GM21786 (cell line): ENCODE results near the gene PEX14.
A peak's percentile ranks its signal among the peaks of the same experiment; 100 is the strongest.
"Not testable (repeated sequence)": the region's sequence is repeated elsewhere in the genome, so short reads cannot be mapped to it uniquely, and the experiment has no call there.

Source experiments
- ATAC-seq: cut with Tn5 transposase; IDR thresholded peaks from one replicate; pipeline ENCODE4 v1.9.1; 2021; ENCODE audit not compliant: unreplicated experiment

Gene PEX14

DNA sequence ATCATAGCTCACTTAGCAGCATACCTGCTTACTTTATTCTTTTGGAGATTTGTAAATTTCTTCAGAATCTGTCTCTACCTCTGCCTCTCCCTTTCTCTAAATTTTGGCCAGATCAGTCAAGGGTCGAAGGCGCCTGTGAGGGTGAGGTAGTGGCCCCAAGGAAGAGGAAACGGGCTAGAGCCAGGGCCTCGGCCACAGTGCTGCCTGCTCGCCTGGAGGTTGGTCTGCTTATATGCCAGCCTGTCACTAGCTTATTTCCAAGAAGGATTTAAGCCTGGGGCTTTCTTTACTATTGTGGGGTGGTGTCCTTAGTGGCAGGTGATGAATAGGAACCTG lies 19.6 kb downstream of the PEX14 start:
- no peak for ATAC-seq

DNA sequence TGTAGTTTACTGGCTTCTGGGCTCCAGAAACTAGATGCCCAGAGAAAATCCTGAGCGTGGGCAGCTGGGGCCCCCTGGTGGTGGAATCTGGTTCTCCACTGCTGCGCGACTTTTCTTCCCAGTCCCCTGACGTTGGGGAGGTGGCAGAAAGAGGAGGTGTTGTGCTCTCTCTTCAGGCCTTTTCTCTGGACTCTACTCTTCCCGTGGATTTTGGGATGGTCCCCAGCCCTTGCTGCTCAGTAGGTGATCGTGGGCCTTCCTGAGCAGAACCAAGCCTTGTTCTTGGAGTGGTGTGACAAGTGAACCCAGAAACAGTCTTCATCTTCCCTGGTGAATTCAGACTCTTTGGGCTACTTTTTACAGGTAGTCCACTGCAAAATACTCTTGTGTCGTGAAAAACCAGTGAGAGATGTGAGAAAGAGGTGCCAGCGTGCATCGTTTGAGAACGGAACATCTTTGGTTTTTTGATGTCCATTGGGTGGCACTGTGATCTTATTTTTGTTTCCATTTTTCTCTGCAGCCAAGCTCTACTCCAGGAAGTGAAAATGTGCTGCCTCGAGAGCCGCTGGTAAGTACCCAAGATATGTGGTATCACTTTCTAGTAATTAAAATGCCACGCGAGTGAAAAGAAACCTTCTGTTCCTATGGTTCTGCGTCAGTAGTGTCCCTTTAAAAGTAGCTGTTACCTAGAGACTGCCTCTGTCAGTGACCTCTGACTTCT lies 20.2 kb downstream of the PEX14 start:
- ATAC-seq = peak; percentile 84

DNA sequence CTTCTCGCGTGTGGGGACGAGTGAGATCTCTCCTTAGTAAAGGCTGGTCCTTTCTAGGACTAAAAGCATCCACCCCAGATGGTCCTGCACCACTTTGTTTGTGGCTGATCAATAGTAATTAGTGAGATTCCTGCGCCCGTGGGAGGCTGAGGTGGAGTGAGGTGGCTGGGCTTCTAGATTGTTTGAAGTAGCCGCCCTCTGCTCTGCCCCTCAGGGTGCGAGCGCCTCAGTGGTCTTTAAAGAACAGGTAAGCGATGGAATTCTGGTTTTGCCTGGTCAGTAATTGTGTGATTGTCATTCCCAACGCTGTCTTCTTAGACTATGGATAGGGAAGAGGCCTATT lies 20.7 kb downstream of the PEX14 start:
- ATAC-seq = no peak

DNA sequence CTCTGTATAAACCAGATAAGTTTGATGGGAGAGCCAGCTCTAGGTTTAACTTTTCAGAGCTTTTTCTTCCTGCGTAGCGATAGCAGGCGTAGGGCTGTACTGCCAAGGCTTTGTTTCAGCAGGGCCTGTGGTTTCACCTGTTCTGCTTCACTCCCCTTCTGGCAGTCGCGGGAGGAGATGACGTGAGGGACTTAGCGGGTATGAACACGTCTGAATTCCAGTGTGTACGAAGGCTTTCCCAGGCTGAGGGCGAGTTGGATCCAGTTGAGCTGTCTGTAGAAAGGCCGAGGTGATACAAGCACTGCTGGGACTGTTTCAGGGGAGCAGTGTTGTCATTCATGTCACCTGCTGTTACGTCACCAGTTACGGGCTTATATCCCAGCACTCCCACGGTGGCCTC lies 21.2 kb downstream of the PEX14 start:
- ATAC-seq = no peak

DNA sequence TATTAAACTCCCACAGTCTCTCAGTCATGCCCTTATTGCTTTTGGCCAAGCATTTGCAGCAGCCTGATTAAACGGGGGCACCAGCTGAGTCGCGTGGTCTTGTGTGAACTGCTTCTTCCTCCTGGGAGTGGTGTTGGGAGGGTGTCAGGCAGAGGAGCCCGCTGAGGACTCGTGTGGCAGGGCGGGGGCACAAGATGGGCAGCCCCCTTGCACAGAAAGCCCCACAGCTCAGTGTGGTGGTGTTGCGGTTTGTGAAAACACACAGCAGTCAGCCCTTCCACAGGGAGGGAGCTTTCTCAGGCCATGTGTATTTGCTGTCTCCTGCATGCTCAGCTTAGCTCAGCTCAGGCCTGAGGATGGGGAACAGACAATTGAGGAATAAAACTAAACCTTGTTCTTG lies 22.4 kb downstream of the PEX14 start:
- ATAC-seq = no peak

DNA sequence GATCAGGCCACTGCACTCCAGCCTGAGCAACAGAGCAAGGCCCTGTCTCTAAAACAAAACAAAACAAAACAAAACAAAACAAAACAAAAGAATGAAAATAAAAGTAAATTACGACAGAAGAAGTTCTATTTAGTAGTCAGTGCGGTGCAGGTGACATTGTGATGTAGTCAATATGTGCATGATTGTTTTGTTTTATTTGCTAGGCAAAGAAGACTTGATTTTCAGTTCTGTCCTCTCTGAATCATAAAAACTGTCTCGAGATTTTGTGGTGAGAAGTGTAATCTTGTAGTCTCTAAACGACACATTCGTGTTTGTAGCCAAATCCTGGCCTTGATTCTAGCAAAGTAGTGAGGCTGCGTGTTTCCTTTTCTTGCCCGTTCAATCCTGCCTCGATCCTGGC lies 23.5 kb downstream of the PEX14 start:
- ATAC-seq = no peak

DNA sequence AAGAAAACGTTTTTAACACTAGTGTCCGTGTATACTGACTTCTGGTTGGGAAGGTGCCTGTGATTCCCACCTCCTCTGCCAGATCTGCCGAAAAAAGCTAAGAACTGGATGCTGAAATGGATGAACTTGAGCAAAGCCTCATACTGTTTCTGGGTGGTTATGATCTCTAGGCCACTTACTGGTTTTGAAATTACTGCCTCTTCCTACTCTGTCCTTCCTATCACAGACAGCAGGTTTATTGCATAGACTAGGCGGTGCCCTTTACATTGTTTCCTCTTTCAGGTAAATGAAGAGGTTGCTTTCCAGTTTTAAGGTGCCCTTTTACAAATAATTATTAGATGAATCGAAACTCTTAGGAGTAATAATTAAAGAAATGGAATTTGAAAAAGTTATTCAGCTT lies 27.5 kb downstream of the PEX14 start:
- ATAC-seq = no peak

DNA sequence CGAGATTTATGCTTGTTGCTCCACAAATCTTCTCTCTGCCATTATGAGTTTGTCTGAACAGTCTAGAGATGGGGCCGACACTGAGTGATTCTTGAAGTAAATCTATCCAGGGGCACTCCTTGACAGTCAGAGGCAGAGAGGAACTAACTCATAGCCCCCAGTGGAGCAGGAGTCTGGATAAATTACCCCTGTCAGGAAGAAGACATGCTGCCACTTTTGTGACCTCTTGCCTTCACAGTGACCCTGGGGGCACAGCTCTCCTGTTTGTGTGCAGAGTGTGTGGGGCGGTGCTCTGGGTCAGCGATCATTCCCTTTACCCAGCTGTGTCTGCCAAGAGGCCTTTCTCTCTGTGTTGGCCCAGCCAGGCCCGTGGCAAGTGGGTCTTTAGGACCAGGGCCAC lies 29.5 kb downstream of the PEX14 start:
- no peak for ATAC-seq

DNA sequence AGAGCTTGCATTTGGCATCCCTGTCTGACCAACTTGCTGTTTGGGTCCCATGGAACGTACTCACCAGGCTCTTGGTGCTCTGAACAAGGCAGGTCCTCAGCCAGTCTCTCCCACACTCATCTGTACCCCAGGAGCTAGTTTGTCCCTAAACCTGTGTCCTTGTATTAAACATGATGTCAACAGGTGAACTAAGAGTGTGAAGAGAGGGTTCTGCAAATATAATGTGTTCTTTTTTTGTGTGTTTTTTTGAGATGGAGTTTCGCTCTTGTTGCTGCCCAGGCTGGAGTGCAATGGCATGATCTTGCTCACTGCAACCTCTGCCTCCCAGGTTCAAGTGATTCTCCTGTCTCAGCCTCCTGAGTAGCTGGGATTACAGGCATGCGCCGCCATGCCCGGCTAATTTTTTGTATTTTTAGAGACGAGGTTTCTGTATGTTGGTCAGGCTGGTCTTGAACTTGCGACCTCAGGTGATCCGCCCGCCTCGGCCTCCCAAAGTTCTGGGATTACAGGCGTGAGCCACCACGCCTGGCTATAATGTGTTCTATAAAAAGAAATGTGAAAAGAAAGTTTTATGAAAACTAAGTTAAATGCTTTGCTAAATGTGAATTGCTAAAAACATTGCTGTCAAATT lies 31.4 kb downstream of the PEX14 start:
- ATAC-seq = not testable (repeated sequence)

DNA sequence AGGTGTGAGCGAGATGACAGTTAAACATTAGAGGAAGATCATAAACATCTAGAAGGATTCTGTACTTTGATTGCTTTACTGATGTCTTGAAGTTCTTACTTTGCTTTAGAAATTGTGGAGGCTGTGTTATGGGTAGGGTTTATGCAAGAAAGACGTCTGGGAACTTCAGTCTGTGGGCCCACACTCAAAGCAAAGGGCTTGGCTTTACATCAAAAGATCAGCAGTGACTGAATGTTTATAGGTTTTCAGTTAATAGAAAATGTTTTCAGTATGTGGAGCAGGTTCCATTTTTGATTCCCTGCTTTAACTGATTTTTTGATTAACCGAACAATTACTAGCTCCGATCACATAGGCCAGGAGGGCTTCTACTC lies 31.9 kb downstream of the PEX14 start:
- ATAC-seq = no peak

DNA sequence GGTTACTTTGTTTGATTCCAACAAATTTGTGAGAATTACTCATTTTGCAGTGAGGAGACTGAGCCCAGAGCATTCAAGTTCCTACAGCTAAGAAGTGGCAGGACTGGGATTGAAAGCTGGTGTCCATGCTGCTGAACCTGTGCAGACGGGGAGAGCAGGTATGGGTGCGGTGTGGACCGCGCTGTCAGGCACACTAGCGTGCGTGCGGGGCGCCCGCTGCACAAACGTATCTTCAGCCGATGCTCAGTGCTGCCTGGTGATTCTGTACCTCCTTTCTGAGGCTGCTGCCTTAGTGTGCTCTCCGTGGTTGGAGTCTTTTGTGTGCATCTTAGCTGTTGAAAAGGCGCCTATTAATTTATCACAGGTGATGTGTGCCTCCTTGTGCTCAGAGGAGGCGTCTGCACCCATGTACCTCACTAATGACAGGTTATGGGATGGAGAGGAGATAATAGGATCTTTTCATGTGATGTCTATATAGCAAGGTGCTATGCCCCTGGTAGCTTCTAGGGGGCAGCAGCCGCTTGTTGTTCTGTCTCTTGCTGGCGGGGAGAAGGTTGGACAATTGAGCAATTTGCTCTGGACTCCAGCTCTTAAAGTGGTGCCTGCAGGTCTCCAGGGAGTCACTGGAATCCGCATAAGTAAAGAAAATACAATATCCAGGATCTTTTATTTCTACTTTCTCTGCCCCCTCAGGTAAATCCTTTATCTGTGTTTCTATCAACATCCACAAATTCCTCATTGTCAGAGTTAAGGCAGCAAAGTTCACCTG lies 32.5 kb downstream of the PEX14 start:
- no peak for ATAC-seq

DNA sequence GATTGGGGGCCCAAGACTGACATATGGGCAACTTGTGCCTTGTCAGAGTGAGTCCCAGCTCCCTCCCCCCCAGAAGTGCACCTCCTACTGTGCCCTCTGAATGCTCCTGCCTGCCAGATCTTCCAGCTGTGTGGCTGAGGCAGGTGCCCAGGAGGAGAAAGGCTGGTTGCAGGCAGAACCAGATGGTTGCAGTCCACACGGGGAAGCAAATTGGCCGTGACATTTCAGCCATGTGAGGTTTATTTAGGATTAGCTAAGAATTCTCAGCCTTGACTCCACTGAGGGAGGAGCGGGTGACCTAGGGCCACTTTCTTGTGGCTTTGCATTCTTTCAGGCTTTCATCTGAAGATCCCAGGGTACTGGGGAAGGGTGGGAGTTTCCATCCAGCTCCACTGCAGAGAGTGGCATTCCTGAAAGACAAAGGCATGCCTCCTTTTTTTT lies 33.8 kb downstream of the PEX14 start:
- no peak for ATAC-seq

DNA sequence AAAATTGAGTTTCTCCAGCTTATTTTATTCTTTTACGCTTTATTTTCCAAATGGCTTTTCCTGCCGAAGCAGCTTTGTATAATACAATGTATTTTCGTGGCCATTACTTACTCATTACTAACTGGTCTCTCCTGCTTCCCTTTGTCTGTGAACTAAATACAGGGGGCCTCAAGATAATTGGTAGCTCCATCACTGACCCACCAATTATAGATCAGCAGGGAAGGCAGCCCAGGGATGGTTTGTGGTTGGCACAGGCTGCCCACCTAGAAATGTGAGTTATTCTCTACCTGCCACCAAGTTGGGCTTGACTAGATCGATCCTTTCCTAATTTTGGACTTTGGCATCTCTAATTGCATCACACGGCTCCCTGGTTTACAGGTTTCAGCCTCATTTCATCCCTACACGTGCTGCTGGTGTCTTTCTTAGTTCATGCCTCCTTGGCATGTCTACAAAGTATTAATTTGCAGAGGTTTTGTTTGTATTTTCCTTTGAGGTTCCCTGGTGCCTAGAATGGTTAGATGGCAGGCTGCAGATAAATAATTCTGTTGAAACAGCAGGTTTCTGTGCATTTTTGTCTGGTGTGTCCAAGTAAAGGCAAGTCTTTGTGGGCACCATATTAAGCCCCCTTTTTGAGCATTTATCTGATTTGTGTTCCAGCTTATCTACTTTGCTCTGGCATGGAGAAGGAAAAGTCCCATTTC lies 35.2 kb downstream of the PEX14 start:
- no peak for ATAC-seq

DNA sequence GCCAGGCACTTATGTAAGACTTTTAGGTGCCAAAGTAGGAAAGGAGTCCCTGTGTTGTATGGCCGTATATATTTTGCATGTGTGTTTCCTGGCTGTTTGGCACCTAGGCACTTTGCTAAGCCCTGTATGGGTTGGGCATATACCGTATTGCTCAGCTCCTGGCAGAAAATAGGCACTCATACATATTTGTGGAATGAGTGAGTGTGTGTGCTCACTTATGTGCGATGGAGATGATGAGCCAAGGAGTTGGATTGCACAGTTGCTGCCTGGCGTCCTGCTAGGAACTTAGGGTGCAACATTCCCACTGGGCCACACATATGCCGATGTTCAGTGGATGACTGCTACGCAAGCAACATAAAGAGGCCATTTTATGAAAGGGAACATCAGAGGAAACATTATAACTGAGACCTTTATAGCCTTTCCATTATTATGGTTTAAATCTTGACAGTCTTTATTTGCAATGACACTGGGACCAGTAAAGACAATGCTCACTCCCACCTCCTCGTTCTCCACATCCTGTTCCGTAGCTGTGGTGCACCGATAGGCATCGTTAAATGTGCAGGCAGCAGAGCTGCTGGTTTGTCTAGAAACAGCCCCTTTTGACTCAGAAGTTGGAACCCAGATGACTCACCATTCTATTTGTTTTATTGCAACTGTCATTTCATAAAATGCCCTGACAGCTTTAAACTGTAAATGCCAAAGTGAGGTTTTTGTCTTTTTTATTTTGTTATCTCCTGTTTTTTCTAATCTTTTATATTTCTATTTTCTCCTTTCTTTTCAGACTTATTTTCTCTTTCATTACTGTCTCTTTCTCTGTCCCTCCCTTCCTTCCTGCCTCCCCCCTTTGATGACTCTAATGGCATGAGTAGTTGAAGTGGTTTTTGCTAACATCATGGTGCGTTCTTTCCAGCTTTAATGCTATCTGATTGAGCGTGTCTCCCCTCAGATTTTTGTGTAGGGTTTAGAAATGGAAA lies 36.1 kb downstream of the PEX14 start:
- peak; percentile 80 for ATAC-seq

DNA sequence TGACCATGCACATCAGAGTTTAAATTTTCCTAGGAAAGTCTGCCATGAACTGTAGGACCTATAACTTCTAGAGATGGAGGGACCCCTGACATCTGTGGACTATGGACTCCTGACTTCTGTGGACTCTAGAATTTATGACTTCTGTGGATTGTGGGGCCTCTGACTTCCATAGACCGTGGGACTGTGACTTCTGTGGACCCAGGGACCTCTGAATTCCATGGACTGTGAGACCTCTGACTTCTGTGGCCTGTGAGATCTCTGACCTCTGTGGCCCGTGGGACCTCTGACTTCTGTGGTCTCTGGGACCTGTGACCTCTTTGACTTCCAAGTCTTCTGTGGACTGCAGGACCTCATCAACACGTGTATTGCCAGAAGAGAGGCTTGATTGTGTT lies 36.7 kb downstream of the PEX14 start:
- ATAC-seq = no peak

DNA sequence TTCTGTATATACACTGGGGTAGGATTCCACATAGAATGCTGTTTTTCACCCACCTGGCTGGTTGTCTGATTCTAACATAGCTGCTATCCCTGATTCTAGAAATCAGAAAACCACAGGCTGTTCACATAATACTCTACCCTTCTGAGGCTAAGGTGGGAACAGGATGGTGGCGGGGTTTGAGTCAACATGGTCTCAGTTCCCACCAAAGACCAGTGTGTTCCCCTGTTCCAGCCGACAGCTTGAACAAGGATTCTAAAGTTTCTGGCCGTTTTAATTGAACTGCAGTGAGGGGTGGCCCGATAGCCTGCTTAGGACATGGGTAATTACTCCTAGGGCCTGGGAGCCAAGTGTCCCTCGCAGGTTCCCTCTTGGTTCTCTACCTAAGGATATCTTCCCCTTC lies 38.4 kb downstream of the PEX14 start:
- ATAC-seq = no peak

DNA sequence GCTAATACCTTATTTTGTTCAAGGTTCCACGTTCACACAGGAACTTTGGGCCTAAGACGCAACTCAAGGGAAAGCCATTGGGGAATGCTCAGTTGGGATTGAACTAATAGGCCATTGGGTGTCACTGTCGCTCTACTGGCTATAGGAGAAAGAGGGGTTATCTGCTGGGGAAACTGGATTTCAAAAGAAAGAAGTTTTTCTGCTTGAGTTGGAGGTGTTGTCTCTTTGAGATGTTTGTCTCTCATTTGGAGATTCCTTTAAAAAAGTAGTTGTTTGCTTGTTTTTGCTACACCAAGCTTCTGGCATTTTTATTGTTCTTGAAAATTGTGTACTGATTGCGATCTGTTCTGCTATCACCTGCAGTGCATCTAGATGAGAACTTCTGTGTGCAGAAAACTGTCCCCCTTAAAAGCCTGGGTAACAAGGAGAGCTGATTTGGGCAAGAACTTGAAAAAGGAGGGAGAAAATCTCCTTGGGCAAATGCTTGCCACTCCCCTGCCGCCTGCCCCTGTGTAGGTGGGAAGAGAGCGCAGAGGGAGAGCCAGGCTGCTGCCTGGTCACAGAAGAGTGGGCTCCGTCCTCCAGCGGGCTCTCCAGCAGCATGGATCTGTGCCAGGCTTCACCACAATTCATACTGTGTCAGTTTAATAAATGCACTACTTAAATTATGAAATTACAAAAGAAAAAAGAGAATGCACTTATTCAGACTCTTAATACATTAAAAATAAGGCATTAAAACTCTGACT lies 39.9 kb downstream of the PEX14 start:
- no peak for ATAC-seq

DNA sequence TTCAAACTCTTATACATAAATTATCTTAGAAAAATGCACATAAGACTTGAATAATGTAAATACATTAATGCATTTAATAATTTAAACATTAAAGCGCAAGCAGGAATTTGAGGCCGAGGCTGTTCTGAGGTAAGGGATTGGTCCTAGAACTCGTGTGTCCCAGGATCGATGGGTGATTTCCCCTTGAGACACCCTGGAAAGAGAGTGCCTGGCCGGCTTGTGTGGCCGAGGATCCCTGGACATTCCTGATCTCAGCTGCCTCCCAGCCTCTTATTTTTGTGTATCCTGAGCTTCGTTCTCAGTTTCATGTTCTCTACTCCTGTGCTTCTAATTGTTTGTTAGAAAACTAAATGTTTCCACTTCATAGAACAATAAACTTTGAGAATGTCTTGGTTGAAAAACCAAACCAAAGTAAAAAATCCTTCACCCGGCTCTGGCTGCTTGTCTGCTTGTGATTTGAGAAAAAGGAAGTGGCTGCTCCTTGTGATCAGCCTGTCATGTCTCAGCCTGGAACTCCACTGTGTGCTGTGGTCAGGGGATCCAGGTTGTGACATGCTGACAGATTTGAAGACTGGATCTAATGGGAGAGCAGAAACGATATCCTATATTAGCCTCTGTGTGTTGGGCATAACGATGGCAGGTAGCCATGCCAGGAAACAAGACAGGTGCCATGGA lies 40.7 kb downstream of the PEX14 start:
- no peak for ATAC-seq

DNA sequence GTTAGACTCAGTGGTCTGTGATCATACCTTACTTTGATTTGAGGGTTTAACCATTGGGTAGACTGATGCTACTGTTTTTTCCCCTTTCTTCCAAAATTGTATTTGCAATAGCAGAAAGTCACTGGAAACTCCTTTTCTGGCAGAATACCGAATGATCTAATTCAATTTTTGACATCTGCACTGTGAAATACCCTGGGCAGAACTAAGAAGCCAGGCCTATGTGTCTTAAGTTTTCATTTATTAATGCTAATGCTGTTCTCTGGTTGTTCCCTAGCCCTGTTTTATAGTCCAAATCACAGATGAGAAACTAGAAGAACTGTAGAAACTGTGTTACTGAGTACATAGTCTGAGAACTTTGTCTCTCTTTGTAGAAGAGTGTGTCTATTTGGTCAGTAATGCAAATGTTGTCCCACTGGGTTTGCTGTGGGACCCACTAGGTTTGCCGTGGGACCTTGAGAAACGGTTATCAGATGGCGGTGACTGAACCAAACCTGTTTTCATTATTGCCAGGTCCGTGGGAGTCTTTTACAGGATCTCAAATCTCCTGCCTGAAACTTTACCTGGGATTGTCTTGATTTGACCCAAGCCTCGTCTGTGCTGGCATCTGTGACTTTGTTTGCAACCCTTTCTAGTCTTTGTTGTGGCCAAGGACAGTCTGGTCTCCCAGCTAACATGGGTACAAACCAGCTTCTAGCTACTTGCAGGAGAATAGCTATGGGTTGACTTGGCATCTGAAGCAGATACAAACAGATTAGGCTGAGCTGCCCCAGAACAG lies 41.4 kb downstream of the PEX14 start:
- no peak for ATAC-seq
